Ovary (tissue), 3 donors: ENCODE results near the gene PIGZ.

Experiments used
- CTCF ChIP-seq, 3 donors: fragments of 450-650 bp in 2 of 3; fragments of 200-600 bp in 1 of 3; IDR thresholded peaks; one replicate each; pipeline versions ENCODE4 v1.5.1 to v1.8.0; 2016 to 2022; ENCODE audit warnings: antibody characterized with exemption in 3 of 3, mild to moderate bottlenecking in 1 of 3
- EP300 ChIP-seq: sonication (generic); formaldehyde crosslinking; IDR thresholded peaks from one replicate; pipeline ENCODE4 v1.6.1; 2017; ENCODE audit warnings: antibody characterized with exemption
- POLR2A ChIP-seq: fragments of 450-650 bp; IDR thresholded peaks from one replicate; pipeline ENCODE4 v1.6.1; 2017; ENCODE audit warnings: antibody characterized with exemption, mild to moderate bottlenecking, moderate library complexity
- donor health status: DM: no; HTN: no; CAD: no.

DNA sequence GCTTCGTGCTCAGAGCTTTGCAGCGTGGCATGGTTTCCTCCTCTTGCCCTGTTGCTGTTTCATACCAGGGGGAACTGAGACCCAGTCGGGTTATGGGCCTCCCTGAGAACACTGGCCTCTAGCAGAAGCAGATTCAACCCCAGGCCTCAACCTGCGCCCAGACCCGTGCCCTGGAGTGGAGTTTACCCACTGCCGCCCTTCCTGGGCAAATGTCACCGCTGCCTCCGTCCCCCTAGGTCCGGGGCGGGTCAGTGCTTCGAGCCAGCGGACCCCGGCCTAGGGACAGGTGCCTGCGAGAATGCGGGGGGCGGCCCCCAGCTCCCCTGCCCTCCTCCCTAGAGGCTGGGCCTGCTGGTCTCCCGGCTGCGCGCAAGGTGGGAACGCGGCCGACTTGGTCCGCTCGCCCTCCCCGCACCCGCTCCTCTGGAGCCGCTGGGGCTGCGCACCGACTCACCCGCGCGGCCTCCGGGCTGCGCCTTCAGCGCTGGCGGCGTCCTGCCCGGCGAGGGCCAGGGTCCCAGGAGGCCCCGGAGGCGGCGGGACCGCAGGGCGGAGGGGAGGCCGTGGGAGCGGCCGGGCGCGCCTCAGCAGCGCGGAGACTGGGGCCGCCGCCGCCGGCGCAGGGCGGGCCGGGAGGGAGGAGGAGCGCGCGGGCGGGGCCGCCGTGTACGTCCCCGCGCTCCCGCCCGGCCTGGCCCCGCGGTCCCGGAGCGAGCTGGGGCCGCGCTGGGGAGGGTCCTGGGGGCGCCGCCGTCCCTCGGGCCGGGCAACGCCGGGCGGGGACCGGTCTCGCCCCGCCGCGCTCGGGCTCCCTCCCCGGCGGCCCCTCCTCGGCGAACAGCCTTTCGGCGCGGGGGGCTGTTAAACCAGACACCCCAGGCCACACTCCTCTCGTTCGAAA lies at the start of gene PIGZ:
- no peak for TF ChIP-seq CTCF (IDR thresholded peaks at IDR 0.05)
- TF ChIP-seq POLR2A = no peak
- no peak for TF ChIP-seq EP300
